HepG2 (cell line): ENCODE results near the gene THRB. TPM values are rescaled to one million over a fixed set of nuclear protein-coding genes. Genes with fewer than 3 reads are reported as not detected.

Source experiments
- ATAC-seq: fragments of 200-7000 bp; cut with Tn5 transposase; 3 replicates; pipeline ENCODE4 v1.9.1; 2020; ENCODE audit warnings: mild to moderate bottlenecking, moderate library complexity
- BruUV-seq: library from RNA; stranded (reverse); fragments of 400-500 nt; replicated peaks from 2 replicates; lab custom pipeline; 2021; lab: Mats Ljungman, UMichigan
- CTCF ChIA-PET: fragments of 300-600 bp; formaldehyde crosslinking; extraction: SDS; loops from one replicate; lab custom pipeline; 2021; ENCODE audit warnings: low total read pairs, inconsistent platforms, low intra/inter-chr PET ratio; lab: Yijun Ruan, JAX
- POLR2A ChIA-PET: fragments of 350-600 bp; sonication (Branson Sonifier 250); formaldehyde crosslinking; loops from one replicate; lab custom pipeline; 2020; ENCODE audit warnings: antibody characterized with exemption, inconsistent platforms; lab: Yijun Ruan, JAX
- DNase-seq: peaks from one replicate; pipeline ENCODE4 v3.0.0-alpha.2; 2015; ENCODE audit warnings: low spot score
- FAIRE-seq: peaks from 3 replicates; lab custom pipeline; 2011; peaks lifted over from hg19 to GRCh38; lab: Jason Lieb, UNC
- H2AFZ ChIP-seq: one replicate; pipeline ENCODE4 v1.6.1; 2011; ENCODE audit warnings: low read length, inconsistent platforms
- H3K27ac ChIP-seq: fragments of 300-600 bp; 3 replicates; pipeline ENCODE4 v1.8.0; 2011; ENCODE audit warnings: mixed run types, mild to moderate bottlenecking, mixed read lengths, low read length, inconsistent platforms; ENCODE audit not compliant: insufficient read depth; ENCODE audit errors: extremely low read length
- H3K27me3 ChIP-seq, 2 experiments: fragments of 200-600 bp in 1 of 2; 2 replicates in 1 of 2; 3 replicates in 1 of 2; pipeline versions ENCODE4 v1.6.0 to v1.8.0; 2011; ENCODE audit warnings: low read length in 2 of 2, mild to moderate bottlenecking in 2 of 2, moderate library complexity in 2 of 2, inconsistent platforms in 1 of 2; ENCODE audit not compliant: insufficient read depth in 2 of 2, control insufficient read depth in 1 of 2
- H3K36me3 ChIP-seq, 2 experiments: fragments of 200-600 bp in 1 of 2; replicated peaks in 1 of 2; 2 replicates in 1 of 2; 3 replicates in 1 of 2; pipeline versions ENCODE4 v1.5.1 to v1.8.0; 2011; ENCODE audit warnings: low read length in 2 of 2, inconsistent platforms in 1 of 2; ENCODE audit not compliant: insufficient read depth in 2 of 2, control insufficient read depth in 1 of 2
- H3K4me1 ChIP-seq: 2 replicates; pipeline ENCODE4 v1.5.1; 2012; ENCODE audit warnings: low read length, inconsistent platforms; ENCODE audit not compliant: insufficient read depth
- H3K4me2 ChIP-seq: 2 replicates; pipeline ENCODE4 v1.6.0; 2011; ENCODE audit warnings: low read depth, low read length, inconsistent platforms
- H3K4me3 ChIP-seq, 3 experiments: fragments of 200-600 bp in 1 of 3; sonication (generic), shearing (Covaris generic) in 1 of 3; replicated peaks in 1 of 3; 2 replicates each; pipeline ENCODE4 v1.5.1; 2011 to 2016; ENCODE audit warnings: low read length in 3 of 3, inconsistent platforms in 2 of 3, low read depth in 2 of 3, mild to moderate bottlenecking in 2 of 3, control low read depth in 1 of 3, mixed read lengths in 1 of 3; ENCODE audit not compliant: insufficient read depth in 1 of 3
- H3K79me2 ChIP-seq: one replicate; pipeline ENCODE4 v1.6.1; 2011; ENCODE audit warnings: low read length, inconsistent platforms; ENCODE audit not compliant: insufficient read depth
- H3K9ac ChIP-seq: 2 replicates; pipeline ENCODE4 v1.6.0; 2011; ENCODE audit warnings: mild to moderate bottlenecking, low read depth, low read length, inconsistent platforms; ENCODE audit not compliant: insufficient read depth
- H3K9me3 ChIP-seq: 2 replicates; pipeline ENCODE4 v1.5.1; 2012; ENCODE audit warnings: mild to moderate bottlenecking, low read length
- H4K20me1 ChIP-seq: 2 replicates; pipeline ENCODE4 v1.6.0; 2011; ENCODE audit warnings: inconsistent platforms, mild to moderate bottlenecking, low read length, moderate library complexity; ENCODE audit not compliant: insufficient read depth
- DZIP1 ChIP-seq: sonication (generic); formaldehyde crosslinking; IDR thresholded peaks from 2 replicates; pipeline ENCODE4 v1.5.0; 2020; ENCODE audit warnings: mild to moderate bottlenecking, missing genetic modification reagents
- EP300 ChIP-seq, 3 experiments: sonication (generic) in 1 of 3; formaldehyde crosslinking in 1 of 3; IDR thresholded peaks; 2 replicates each; pipeline versions ENCODE4 v1.5.1 to v1.6.1; 2011 to 2020; ENCODE audit warnings: low read depth in 2 of 3, low read length in 2 of 3, borderline replicate concordance in 1 of 3, improper control_type of control experiment in 1 of 3, mild to moderate bottlenecking in 1 of 3, missing genetic modification reagents in 1 of 3, moderate library complexity in 1 of 3
- ERF ChIP-seq: IDR thresholded peaks from 2 replicates; pipeline ENCODE4 v1.6.1; 2018; ENCODE audit warnings: missing biosample characterization, missing genetic modification reagents
- GFI1 ChIP-seq: sonication (generic); formaldehyde crosslinking; IDR thresholded peaks from 2 replicates; pipeline ENCODE4 v1.5.0; 2020; ENCODE audit warnings: missing genetic modification reagents, mild to moderate bottlenecking, borderline replicate concordance
- HDAC1 ChIP-seq: sonication (generic); formaldehyde crosslinking; IDR thresholded peaks from 2 replicates; pipeline ENCODE4 v1.5.1; 2020; ENCODE audit warnings: mild to moderate bottlenecking, missing genetic modification reagents
- HOMEZ ChIP-seq: IDR thresholded peaks from 2 replicates; pipeline ENCODE4 v1.6.1; 2016; ENCODE audit warnings: low read depth
- PHF5A ChIP-seq: IDR thresholded peaks from one replicate; pipeline ENCODE4 v1.6.1; 2018; ENCODE audit warnings: low read depth, missing genetic modification reagents; ENCODE audit not compliant: unreplicated experiment
- TBP ChIP-seq: sonication (generic); formaldehyde crosslinking; IDR thresholded peaks from 2 replicates; pipeline ENCODE4 v1.5.0; 2020; ENCODE audit warnings: missing genetic modification reagents
- TMF1 ChIP-seq: sonication (generic); formaldehyde crosslinking; IDR thresholded peaks from 2 replicates; pipeline ENCODE4 v1.8.1; 2022; ENCODE audit warnings: low read depth, missing genetic modification reagents
- YY1 ChIP-seq: IDR thresholded peaks from 2 replicates; pipeline ENCODE4 v1.6.1; 2011; ENCODE audit warnings: low read length, low read depth, moderate library complexity, mild to moderate bottlenecking; ENCODE audit not compliant: insufficient read depth, insufficient replicate concordance
- ZNF121 ChIP-seq: sonication (generic); formaldehyde crosslinking; IDR thresholded peaks from 2 replicates; pipeline ENCODE4 v1.5.0; 2020; ENCODE audit warnings: mild to moderate bottlenecking, missing genetic modification reagents
- ZNF552 ChIP-seq: sonication (generic); formaldehyde crosslinking; IDR thresholded peaks from 2 replicates; pipeline ENCODE4 v1.9.0; 2022; ENCODE audit warnings: missing genetic modification reagents, mild to moderate bottlenecking, borderline replicate concordance
- ZNF737 ChIP-seq: sonication (generic); formaldehyde crosslinking; IDR thresholded peaks from 2 replicates; pipeline ENCODE4 v1.5.0; 2020; ENCODE audit warnings: missing genetic modification reagents, mild to moderate bottlenecking, borderline replicate concordance
- WGBS: methylation state at CpG from one replicate; pipeline ENCODE4 v1.1.6; 2017; ENCODE audit warnings: low lambda C conversion rate; 5-methylcytosine and 5-hydroxymethylcytosine counted together
- in situ Hi-C: cut with HindIII; loops from 2 replicates; pipeline ENCODE4 v1.10.0; 2017; ENCODE audit warnings: low pct_unique_long_range_greater_than_20kb; ENCODE audit not compliant: extremely low pct_ligation_motif_present
- intact Hi-C: fragments of 100-400 bp; cut with micrococcal nuclease; formaldehyde crosslinking; loops from one replicate; pipeline ENCODE4 v1.10.0; 2022; ENCODE audit not compliant: unreplicated experiment
- polyA plus RNA-seq, 8 experiments: library from polyadenylated mRNA; depleted of rRNA in 3 of 8; stranded (reverse) in 7 of 8; unstranded in 1 of 8; fragments of >200 nt; fragmentation: Illumina TruSeq in 4 of 8; extraction: Trizol in 4 of 8; gene quantifications; 2 replicates each; pipeline versions ENCODE4 v1.2.1 to v1.2.3, GENCODE V29; 2011 to 2016; ENCODE audit warnings: low read depth in 4 of 8, missing spikeins in 1 of 8, mixed read lengths in 1 of 8; ENCODE audit not compliant: insufficient read depth in 1 of 8
- total RNA-seq, 5 experiments: library from RNA; depleted of rRNA; stranded (reverse); fragments of >200 nt; fragmentation: Illumina TruSeq; extraction: Trizol; gene quantifications; 2 replicates each; pipeline ENCODE4 v1.2.3, GENCODE V29; 2016; ENCODE audit warnings: low read depth in 1 of 5

The THRB gene
- total and polyA plus RNA-seq, 2 of the 13 experiments (the other 11 are each of a cell fraction or from before 2014, with no cell fraction given) = 4.7 to 22.7 TPM

- Histone ChIP-seq H3K4me2 (no peak overlapping the region), H4K20me1 (no peaks in the 10 kb centered on the region), H3K9me3 (no peaks in the 10 kb centered on the region), H3K27me3 (no peaks in the 10 kb centered on the region), H3K36me3 (no peaks in the 10 kb centered on the region; a peak in 2 of 5 replicates), H3K4me1 (peaks cover 19% of the 10 kb centered on the region; the same call in 1 of the 2 replicates), H2AFZ (no peak overlapping the region), H3K4me3 (no peak overlapping the region), H3K79me2 (peaks cover 39% of the 10 kb centered on the region), H3K9ac (no peak overlapping the region), H3K27ac (peak overlapping the region; percentile 21)
- no peak for FAIRE-seq
- intact Hi-C loops = no loop called here
- no peak for ATAC-seq
- WGBS = 63% methylated on average over 1 of the region's 1 CpG
- no peak for DNase-seq
- TF ChIP-seq TBP (no peak), EP300 (IDR thresholded peaks at IDR 0.05; ENCODE audit: low read depth in 2 of 2, low read length in 2 of 2) (no peak), EP300 (CRISPR knock-in tag; IDR thresholded peaks at IDR 0.05; ENCODE audit: borderline replicate concordance) (no peak), ZNF552 (CRISPR knock-in tag) (no peak), YY1 (no peak), HDAC1 (no peak), ZNF121 (CRISPR knock-in tag) (no peak), DZIP1 (CRISPR knock-in tag) (no peak), TMF1 (no peak), ZNF737 (CRISPR knock-in tag) (no peak), ERF (CRISPR knock-in tag) (no peak), GFI1 (CRISPR knock-in tag) (no peak), HOMEZ (CRISPR knock-in tag) (no peak), PHF5A (CRISPR knock-in tag) (no peak)
- in situ Hi-C loops = no loop called here
- BruUV-seq = no TSS peak
- ChIA-PET POLR2A (no interaction called here), CTCF (no interaction called here)
Observed at GRCh38 chr3:24475925-24476324, 18.7 kb downstream of the THRB start.
